GM18951 (cell line): Measurements from ENCODE around the gene RNU2-63P.

Experiments used
- POLR2A ChIP-seq: IDR thresholded peaks from 4 replicates; pipeline ENCODE4 v1.6.1; 2011; ENCODE audit warnings: mild to moderate bottlenecking; ENCODE audit not compliant: insufficient read length, insufficient read depth; ENCODE audit errors: extremely low read depth
- in situ Hi-C: fragments of 300-500 bp; cut with MboI; formaldehyde crosslinking; loops from one replicate; pipeline ENCODE4 v1.12.0; 2022; ENCODE audit warnings: low sequenced_read_pairs, mixed read lengths, inconsistent platforms; ENCODE audit not compliant: unreplicated experiment

Gene RNU2-63P

GRCh38 chr2:88018909-88019308, 2.6 kb upstream of the RNU2-63P start:
- TF ChIP-seq POLR2A = no peak
- in situ Hi-C loops = loop anchor here (25.0 kb wide), 1 partner anchor 532 kb away; no protein-coding TSS in a partner anchor

DNA sequence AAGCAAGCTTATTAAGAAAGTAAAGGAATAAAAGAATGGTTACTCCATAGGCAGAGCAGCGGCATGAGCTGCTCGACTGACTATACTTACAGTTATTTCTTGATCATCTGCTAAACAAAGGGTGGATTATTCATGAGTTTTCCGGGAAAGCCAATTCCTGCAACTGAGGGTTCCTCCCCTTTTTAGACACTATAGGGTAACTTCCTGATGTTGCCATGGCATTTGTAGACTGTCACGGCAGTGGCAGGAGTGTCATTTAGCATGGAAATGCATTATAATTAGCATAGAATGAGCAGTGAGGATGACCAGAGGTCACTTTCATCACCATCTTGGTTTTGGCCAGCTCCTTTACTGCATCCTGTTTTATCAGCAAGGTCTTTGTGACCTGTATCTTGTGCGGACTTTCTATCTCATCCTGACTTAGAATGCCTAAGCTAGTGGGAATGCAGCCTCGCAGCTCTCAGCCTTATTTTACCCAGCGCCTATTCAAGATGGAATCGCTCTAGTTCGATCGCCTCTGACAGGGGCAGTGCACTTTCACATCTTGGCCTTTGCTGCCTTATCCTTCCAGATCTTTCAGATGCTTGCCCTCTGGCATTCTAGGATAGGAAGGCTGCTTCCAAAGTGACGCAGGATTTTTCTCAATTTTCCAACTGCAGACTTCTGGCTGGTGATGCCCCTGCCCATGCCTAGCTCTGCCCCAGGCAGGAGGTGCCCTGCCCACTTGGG, 1.9 kb upstream of the RNU2-63P start:
- in situ Hi-C loops = loop anchor here (25.0 kb wide), 1 partner anchor 531 kb away; no protein-coding TSS in a partner anchor

- in situ Hi-C loops = loop anchor here (25.0 kb wide), 1 partner anchor 530 kb away; no protein-coding TSS in a partner anchor
Observed at GRCh38 chr2:88017780-88018038, 1.4 kb upstream of the RNU2-63P start.

DNA sequence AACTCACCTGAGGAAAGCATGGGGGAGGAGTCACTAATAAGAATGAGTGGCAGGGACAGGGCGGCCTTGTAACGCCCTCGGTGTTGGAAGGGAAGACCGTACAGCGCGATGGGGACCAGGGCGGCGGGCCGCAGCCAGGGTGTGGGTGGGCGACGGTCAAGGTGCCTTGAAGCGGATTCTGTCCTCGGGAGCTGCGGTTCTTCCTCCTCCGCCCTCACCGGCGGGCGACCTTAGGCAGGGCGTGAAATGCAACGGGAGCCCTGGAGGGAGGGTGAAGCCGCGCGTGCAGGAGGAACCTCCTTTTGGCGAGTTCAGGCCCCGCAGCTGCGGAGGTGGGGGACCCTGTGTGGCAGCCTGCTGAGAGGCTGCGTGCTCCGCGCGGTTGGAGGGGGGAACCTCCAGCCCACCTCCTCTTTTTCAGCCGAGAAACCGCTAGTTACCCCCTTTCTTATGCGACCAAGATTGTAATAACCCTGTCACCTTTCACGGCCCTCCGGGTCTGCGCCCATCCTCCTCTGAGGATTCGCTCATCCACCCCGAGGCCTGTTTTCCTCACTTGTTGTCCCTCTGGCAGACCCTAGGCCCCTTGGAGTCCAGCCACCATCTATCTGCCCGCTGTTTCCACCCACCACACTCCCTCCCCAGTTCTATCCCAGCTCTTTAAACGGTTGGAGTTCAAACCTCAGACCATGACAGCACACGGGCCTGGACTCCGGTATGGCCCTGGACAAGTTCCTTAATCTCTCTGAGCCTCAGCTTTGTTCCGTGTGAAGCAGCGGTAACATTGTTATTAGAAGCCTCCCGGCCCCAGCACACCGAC, 823 bp upstream of the RNU2-63P start:
- in situ Hi-C loops = loop anchor here (25.0 kb wide), 1 partner anchor 530 kb away; no protein-coding TSS in a partner anchor
- no peak for TF ChIP-seq POLR2A

GRCh38 chr2:88011011-88011410, 5.3 kb downstream of the RNU2-63P start:
- in situ Hi-C loops = loop anchor here (25.0 kb wide), 1 partner anchor 524 kb away; no protein-coding TSS in a partner anchor
- TF ChIP-seq POLR2A = no peak

- no peak for TF ChIP-seq POLR2A
- in situ Hi-C loops = loop anchor here (25.0 kb wide), 1 partner anchor 523 kb away; no protein-coding TSS in a partner anchor
Observed at GRCh38 chr2:88010136-88010535, 6.2 kb downstream of the RNU2-63P start.

GRCh38 chr2:88006912-88007439, 9.4 kb downstream of the RNU2-63P start:
- in situ Hi-C loops = loop anchor here (25.0 kb wide), 1 partner anchor 520 kb away; no protein-coding TSS in a partner anchor

GRCh38 chr2:88005776-88006175, 10.6 kb downstream of the RNU2-63P start:
- in situ Hi-C loops = loop anchor here (25.0 kb wide), 1 partner anchor 518 kb away; no protein-coding TSS in a partner anchor
- no peak for TF ChIP-seq POLR2A

More at GRCh38 chr2:88006912-88007439, 9.4 kb downstream of the RNU2-63P start:
- TF ChIP-seq POLR2A = no peak

GRCh38 chr2:88003074-88003755, 13.1 kb downstream of the RNU2-63P start:
- in situ Hi-C loops = loop anchor here (25.0 kb wide), 1 partner anchor 516 kb away; no protein-coding TSS in a partner anchor
- TF ChIP-seq POLR2A = no peak

DNA sequence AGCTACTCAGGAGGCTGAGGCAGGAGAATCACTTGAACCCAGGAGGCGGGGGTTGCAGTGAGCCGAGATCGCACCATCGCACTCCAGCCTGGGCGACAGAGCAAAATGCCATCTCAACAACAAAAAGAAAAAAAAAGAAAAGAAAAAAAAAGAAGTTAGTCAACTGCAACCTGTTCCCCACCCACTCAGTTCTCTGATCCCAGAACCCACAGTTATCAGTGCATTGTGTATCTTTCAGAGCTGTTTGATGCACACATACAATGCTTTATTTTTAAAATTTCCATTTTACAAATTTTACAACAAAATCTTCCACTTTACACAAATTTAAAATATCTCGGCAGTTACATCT, 14.0 kb downstream of the RNU2-63P start:
- no peak for TF ChIP-seq POLR2A
- in situ Hi-C loops = loop anchor here (25.0 kb wide), 1 partner anchor 515 kb away; no protein-coding TSS in a partner anchor

DNA sequence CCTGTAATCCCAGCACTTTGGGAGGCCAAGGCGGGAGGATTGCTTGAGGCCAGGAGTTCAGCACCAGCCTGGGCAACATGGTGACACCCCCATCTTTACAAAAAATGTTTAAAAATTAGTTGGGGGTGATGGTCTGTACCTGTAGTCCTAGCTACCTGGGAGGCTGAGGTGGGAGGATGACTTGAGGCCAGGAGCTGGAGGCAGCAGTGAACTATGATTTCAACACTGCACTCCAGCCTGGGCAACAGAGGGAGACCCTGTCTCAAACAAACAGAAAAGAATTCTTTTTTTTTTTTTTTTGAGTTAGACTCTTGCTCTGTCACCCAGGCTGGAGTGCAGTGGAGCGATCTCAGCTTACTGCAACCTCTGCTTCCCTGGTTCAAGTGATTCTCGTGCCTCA, 15.9 kb downstream of the RNU2-63P start:
- in situ Hi-C loops = loop anchor here (25.0 kb wide), 1 partner anchor 513 kb away; no protein-coding TSS in a partner anchor

DNA sequence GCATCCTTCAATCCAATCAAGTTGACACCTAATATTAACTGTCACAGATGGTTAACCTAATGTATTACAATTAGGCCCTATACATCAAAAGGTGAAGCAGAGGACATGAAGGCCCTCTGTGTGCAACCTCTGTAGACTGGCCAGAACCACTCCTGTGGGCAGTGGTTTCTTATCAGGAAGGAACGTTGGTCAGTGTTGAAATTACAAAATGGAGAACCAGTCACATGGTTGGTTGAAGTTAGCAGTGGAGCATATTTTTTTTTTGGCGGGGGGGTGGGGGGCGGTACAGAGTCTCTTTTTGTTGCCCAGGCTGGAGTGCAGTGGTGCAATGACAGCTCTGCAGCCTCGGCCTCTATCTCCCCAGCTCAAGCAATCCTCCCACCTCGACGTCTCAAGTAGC, 19.8 kb downstream of the RNU2-63P start:
- TF ChIP-seq POLR2A = no peak
- in situ Hi-C loops = loop anchor here (25.0 kb wide), 1 partner anchor 1084 kb away; no protein-coding TSS in a partner anchor

DNA sequence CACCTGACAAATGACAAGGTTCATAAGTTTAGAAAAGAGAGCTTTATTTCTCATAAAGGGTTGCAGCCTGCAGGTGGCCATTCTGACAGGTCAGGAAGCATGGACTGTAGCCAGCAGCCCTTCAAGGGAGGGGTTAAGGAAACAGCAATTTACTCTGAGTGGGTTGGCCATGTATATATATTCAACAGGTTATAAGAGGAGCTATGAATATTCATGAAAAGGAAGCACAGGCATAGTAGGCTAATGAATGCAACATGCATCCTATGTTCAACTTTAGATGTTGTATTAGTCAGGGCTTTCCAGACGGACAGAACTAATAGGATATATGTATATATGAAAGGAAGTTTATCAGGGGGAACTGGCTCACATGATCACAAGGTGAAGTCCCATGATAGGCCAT, 20.6 kb downstream of the RNU2-63P start:
- TF ChIP-seq POLR2A = no peak
- in situ Hi-C loops = loop anchor here (25.0 kb wide), 1 partner anchor 1083 kb away; no protein-coding TSS in a partner anchor

GRCh38 chr2:87994304-87994850, 22.0 kb downstream of the RNU2-63P start:
- in situ Hi-C loops = loop anchor here (25.0 kb wide), 1 partner anchor 1082 kb away; no protein-coding TSS in a partner anchor

GRCh38 chr2:87992569-87992968, 23.8 kb downstream of the RNU2-63P start:
- in situ Hi-C loops = loop anchor here (25.0 kb wide), 1 partner anchor 1080 kb away; no protein-coding TSS in a partner anchor

DNA sequence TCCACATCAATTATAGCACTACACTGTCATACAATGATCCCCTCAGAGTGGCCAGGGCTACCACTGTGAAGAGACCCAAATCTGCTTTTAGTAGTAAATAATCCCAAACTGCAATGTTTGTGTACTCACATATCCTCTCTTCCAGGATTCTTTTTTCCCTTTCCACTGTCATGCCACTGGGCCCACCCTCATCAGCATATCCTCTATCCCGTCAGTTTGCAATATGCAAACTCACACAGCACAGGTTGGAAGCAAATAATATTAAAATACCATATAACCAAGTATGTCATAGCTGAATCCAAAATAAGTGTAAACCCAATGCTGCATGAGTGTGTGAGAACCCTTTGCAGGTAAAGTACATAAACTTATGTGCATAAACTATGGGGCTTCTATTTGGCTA, 28.9 kb downstream of the RNU2-63P start:
- in situ Hi-C loops = loop anchor here (25.0 kb wide), 1 partner anchor 1075 kb away; no protein-coding TSS in a partner anchor

GRCh38 chr2:87985902-87986301, 30.4 kb downstream of the RNU2-63P start:
- in situ Hi-C loops = loop anchor here (25.0 kb wide), 1 partner anchor 1074 kb away; no protein-coding TSS in a partner anchor
